NCI-H1694 (cell line): ENCODE data around the gene NPDC1.
A peak's percentile ranks its signal among the peaks of the same experiment; 100 is the strongest.
"Not testable (repeated sequence)": the region's sequence is repeated elsewhere in the genome, so short reads cannot be mapped to it uniquely, and the experiment has no call there.

Experiments used
- DNase-seq: peaks from one replicate; lab custom pipeline; 2025; lab: John Stamatoyannopoulos, UW

Gene NPDC1

GRCh38 chr9:137039611-137040366, 6.2 kb downstream of the NPDC1 start:
- DNase-seq: no peak

- no peak for DNase-seq
Measured at GRCh38 chr9:137038916-137039315, 7.1 kb downstream of the NPDC1 start.

GRCh38 chr9:137037483-137037882, 8.5 kb downstream of the NPDC1 start:
- no peak for DNase-seq

GRCh38 chr9:137037035-137037434, 8.9 kb downstream of the NPDC1 start:
- DNase-seq: no peak

GRCh38 chr9:137035937-137036336, 10.0 kb downstream of the NPDC1 start:
- no peak for DNase-seq

- DNase-seq: no peak
Measured at GRCh38 chr9:137035507-137035834, 10.5 kb downstream of the NPDC1 start.

GRCh38 chr9:137034709-137035506, 11.1 kb downstream of the NPDC1 start:
- DNase-seq: peak; percentile 68

GRCh38 chr9:137034039-137034708, 11.8 kb downstream of the NPDC1 start:
- no peak for DNase-seq

- not testable (repeated sequence) for DNase-seq
Measured at GRCh38 chr9:137033481-137033880, 12.5 kb downstream of the NPDC1 start.

GRCh38 chr9:137032858-137033257, 13.1 kb downstream of the NPDC1 start:
- DNase-seq: no peak

GRCh38 chr9:137031904-137032640, 13.9 kb downstream of the NPDC1 start, which contains the start of gene FUT7:
TSS of gene FUT7 (minus strand) at chr9:137032088. CDS start at chr9:137031991, 97 bp downstream.
- no peak for DNase-seq

- DNase-seq: no peak
Measured at GRCh38 chr9:137030538-137031527, 15.1 kb downstream of the NPDC1 start.

- DNase-seq: no peak
Measured at GRCh38 chr9:137030006-137030405, 16.0 kb downstream of the NPDC1 start.

GRCh38 chr9:137029058-137029936, 16.7 kb downstream of the NPDC1 start:
- DNase-seq: no peak

GRCh38 chr9:137028263-137029057, 17.5 kb downstream of the NPDC1 start:
- no peak for DNase-seq

- no peak for DNase-seq
Measured at GRCh38 chr9:137027369-137028262, 18.4 kb downstream of the NPDC1 start, which contains the start of gene ABCA2. TSS of gene ABCA2 (minus strand) at chr9:137028237. CDS start at chr9:137028140, 97 bp downstream.

GRCh38 chr9:137026828-137027227, 19.1 kb downstream of the NPDC1 start:
- no peak for DNase-seq

- DNase-seq: no peak
Measured at GRCh38 chr9:137026384-137026783, 19.6 kb downstream of the NPDC1 start.
